NCI-H1436 (cell line): ENCODE data around the gene HOXD12.

Experiments used
- DNase-seq: peaks from one replicate; lab custom pipeline; 2025; lab: John Stamatoyannopoulos, UW

HOXD12 gene

DNA sequence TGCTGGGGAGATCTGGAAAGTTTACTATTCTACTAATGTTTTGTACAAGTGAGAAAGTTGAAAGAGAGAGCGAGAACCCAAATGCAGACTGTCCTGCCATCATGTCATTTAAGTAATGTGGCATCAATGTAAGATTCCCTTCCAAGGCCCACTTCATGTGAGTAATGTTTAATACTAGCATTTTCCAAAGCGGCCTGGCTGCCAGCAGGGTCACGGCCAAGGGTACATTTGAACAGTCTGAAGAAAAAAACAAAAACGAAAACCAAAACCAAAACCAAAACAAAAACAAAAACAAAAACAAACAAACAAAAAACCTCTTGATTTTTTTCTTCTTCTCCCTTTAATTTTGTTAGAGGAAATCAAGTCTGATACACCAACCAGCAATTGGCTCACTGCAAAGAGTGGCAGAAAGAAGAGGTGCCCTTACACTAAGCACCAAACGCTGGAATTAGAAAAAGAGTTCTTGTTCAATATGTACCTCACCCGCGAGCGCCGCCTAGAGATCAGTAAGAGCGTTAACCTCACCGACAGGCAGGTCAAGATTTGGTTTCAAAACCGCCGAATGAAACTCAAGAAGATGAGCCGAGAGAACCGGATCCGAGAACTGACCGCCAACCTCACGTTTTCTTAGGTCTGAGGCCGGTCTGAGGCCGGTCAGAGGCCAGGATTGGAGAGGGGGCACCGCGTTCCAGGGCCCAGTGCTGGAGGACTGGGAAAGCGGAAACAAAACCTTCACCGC lies 19.2 kb downstream of the HOXD12 start:
- DNase-seq, result no peak

DNA sequence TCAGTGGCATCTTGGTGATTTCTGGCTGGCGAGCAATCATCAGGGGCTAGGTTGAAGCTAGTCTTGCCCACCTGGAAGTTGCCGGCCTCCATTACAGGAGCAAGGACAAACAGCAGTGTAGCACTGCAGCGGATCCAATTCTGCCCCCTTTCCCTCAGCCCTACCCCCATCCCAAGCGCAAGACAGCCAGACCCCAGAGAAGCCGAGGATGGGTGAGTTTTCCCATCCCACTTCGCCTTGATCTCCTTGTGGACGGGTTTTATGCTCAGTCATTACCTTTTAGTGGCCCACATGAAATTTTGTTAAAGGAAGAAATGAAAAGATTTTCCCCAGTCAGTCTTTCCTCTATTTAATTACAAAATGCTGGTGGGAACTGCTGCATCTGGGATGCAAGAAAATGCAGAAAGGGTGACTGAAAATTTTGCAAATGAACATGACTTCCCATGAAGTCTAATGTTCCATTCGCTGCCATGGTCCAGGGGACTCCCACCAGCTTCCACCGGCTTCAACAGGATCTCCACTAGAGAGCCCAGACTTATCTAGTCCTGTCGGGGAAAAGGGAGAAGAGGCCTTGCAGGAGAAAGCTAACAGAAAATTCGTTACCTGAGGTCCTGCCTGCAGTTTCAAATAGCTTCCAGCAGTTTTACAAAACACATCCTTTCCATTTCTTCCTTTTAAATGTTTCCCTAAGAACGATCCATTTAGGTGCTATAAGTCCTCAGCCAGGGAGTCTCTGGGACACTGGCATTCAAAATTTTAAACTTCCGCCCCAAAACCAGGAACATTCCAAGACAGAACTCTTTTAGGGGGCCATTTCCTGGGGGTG lies 21.0 kb downstream of the HOXD12 start:
- no peak for DNase-seq

DNA sequence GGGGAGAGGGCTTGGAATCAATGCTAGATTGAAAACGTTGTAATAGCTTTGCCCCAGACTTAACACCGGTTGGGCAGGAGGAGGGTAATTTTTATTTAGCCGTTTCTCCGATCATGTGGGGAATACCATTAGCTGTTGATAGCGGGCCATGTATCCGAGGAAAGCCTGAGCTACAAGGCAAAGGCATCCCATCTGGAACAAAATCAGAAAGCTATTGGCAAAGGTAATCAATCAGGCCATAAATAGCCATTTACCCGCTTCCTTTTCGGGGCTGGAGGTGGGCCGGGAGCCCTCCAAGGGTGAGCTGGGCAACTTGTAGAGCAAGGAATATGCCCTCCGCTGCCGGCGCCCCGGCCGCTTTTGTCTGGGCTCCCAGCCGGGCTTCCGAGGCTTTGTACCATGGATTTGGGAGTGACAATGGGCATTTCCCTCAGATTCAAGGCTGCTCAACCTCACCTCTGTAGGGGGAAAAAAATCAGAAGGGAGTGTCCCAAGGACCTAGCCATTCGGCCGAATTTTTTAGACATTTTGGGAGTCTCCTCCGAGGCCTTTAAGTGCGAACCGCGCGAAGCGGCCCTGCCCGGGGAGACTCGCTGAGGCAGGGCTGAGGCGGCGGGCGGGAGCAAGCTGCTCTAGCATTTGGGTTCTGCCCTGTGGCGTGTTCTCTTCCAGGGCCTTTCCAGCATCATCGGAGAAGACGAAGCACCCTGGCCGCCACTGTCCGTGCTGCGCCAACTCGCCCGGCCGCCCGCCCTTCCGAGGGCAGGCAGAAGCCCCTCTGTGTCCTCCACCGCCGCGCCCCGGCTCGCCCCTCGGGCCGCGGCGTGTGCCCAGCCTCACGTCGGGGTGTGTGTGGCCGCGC lies 21.8 kb downstream of the HOXD12 start:
- no peak for DNase-seq

DNA sequence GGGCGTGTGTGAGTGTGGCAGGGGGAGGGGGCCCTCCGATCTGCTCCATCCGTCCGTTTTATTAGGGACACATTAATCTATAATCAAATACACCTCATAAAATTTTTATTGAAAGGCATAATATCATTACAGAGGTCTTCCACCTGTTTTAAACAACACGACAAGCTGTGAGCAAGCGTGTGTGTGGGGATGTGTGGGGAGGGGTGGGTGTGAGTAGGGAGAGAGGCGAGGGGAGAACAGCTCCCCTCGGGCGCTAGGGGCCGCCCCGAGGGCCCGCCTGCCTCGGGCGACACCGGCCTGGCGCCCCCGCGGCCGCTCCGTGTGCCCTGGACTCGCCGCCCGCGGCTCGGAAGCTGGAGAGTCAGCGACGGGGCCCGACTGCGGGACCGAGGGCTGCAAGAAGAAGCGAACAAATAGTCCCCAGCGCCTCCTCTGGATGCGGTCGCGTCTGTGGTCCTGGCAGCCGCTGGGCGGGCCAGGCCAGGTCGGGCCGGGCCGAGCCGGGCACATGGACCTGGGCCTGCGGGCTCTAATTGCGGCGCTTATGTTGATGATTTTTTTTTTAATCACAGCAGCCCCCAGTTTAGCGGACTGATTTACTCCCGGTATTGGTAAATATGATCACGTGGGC lies 22.6 kb downstream of the HOXD12 start:
- no peak for DNase-seq

DNA sequence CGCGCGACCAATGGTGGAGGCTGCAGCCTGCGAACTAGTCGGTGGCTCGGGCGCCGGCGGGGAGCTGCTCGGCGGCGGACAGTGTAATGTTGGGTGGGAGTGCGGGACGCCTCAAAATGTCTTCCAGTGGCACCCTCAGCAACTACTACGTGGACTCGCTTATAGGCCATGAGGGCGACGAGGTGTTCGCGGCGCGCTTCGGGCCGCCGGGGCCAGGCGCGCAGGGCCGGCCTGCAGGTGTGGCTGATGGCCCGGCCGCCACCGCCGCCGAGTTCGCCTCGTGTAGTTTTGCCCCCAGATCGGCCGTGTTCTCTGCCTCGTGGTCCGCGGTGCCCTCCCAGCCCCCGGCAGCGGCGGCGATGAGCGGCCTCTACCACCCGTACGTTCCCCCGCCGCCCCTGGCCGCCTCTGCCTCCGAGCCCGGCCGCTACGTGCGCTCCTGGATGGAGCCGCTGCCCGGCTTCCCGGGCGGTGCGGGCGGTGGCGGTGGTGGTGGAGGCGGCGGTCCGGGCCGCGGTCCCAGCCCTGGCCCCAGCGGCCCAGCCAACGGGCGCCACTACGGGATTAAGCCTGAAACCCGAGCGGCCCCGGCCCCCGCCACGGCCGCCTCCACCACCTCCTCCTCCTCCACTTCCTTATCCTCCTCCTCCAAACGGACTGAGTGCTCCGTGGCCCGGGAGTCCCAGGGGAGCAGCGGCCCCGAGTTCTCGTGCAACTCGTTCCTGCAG lies 23.3 kb downstream of the HOXD12 start, which contains the start of gene HOXD9:
Gene HOXD9 (plus strand): TSS at position 37 of the 728 bp plus-strand sequence. CDS start 50 bp downstream, at position 87.
- DNase-seq, result peak; percentile 33

DNA sequence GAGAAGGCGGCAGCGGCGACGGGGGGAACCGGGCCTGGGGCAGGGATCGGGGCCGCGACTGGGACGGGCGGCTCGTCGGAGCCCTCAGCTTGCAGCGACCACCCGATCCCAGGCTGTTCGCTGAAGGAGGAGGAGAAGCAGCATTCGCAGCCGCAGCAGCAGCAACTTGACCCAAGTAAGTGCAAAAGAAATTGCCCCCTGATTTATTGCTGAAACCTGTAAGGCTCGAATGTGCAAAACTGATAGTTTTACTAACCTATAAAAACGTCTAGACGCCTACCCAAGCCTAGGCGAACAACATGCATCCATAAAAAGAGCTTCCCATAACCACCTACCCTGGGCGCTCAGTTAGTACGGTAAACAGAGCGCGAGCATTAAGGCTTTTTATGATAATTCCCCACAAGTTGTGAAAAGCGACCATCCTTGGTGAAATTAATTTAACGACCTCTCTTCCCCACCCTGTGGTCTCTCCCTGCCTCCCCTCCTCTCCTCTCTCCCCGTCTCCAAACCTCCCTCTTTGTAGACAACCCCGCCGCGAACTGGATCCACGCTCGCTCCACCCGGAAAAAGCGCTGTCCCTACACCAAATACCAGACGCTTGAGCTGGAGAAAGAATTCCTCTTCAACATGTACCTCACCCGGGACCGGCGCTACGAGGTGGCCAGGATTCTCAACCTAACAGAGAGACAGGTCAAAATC lies 24.0 kb downstream of the HOXD12 start:
- no peak for DNase-seq

DNA sequence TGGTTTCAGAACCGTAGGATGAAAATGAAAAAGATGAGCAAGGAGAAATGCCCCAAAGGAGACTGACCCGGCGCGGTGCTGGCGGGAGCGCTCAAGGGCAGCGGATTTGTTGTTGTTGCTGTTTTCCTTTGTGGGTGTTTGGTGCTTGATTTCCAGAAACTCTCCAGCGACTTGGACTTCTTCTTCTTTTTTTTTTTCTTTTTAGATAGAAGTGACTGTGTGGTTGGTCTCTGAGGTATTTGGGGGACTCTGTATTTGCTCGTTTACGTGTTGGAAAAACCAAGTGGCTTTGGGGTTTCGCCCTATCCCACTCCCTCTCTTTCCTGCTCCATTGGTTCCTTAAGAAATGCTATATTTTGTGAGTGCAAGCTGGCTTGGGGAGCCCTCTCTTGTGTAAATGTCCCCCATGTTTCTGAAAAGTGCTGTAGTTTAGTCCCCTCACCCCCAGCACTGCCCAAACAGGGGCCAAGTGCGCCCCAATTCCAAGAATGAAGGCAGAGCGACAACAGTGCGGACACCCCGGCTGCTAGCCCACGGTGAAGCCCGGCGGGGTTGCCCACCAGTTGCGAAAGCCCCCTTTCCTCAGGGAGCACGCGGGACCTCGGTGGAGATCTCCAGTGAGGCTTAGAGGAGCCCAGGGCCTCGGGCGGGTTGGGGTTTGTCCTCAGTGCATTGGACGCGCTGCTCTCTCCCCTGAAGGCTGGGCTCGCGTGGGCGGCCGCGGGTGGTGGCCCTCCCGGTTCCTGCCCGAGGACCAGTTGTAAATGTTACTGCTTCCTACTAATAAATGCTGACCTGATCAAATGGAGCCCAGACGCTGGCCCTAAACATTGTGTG lies 24.7 kb downstream of the HOXD12 start:
- DNase-seq, result no peak

DNA sequence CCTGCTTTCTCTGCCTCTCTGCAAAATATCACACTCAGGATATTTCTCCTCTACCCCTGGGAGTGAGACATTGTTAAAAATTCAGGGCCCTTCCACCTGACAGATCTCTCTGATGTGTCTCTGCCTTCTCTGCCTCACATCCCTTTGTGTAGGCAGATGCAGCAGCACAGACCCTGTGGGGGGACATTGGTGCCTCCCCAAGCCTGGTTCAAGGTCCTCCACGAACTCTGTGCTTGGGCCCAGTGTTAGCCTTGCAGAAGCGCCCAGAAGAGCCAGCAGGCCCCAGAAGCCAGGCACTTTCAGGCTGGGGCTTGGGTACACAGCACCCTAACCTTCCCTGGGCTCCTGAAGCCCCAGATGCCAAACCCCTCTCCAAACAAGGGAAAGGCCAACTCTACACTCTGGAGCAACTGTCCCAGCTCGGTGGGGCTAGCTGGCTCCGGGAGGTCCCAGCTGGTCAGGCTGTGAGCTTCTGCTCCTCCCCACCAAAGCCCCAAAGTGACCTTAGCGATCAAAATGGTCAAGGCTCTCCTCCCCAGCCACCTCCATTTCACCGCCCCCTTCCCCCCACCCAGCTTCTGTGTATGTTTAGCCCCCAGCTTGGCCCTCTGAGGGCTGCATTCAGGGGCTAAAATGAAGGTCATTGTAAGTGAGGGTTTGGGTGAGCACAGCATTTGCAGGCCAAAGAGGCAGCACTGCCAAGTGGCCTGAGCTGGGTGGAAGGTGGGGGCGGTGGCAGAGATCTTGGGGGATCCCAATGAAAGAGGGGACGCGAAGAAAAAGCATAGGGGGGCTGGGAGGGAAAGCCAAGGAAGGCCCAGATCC lies 25.6 kb downstream of the HOXD12 start:
- DNase-seq, result no peak

DNA sequence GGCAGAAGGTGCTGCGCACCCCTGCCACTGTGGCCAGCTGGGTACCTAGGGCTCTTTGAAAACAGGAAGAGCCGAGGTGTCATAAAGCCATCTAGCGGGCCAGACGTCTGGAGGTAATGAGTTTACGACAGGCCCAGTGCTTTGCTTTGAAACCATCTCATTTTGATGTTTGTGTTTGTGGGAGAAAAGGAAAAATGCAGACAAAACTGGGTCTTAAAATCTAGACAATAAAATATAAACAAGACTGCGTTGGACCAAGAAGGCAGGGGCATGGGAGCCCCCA lies 26.1 kb downstream of the HOXD12 start:
- DNase-seq, result no peak

DNA sequence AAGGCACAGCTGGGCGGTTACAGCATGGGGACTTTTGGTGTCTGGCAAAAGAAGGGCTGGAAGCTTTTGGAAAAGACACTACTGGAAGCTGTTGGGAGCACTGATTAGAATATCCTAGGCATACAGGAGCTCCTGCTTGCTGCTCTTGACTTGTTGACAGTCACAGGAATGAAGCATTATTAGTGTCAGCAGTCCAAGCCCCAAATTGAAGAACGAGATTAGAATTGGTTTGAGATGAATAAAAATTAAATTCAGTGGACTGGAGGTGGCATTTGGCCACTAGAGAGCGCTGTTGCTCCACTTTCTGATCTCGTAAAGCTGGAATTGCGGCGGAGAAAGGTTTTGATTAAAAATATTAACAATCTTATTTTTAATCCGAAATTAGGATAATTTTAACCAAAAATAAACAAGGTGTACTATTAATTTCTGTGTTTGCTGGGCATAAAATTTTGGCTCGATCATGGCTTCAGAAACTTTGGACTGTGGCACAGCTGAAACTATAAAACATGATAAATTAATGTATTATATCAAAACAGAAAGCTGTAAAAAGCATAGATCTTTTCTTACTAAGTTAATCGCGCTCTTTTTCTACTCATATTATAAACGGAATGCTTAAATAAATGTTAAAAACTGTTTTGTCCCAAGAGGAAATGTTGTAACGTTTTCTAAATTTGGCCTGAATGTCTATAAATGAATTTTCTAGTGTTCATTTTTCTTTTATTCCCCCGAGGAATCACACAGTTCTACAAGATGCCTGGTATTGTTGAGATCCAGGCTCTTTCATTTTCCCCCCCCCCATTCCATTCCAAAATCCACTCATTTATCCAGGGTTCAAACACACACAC lies 27.6 kb downstream of the HOXD12 start:
- peak; percentile 58 for DNase-seq

DNA sequence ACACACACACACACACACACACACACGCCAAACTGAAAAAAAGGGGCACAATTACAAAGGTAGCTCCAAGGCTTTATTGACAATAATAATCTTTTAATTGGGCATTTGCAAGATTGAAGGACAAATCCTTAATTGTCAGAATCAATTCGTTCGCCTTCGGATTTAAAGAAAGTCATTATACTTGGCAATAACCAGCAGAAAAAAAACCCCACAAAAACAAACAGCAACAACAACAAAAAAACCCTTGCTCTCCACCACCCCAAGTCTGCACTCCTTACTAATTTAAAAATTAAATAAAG lies 28.1 kb downstream of the HOXD12 start:
- no peak for DNase-seq

DNA sequence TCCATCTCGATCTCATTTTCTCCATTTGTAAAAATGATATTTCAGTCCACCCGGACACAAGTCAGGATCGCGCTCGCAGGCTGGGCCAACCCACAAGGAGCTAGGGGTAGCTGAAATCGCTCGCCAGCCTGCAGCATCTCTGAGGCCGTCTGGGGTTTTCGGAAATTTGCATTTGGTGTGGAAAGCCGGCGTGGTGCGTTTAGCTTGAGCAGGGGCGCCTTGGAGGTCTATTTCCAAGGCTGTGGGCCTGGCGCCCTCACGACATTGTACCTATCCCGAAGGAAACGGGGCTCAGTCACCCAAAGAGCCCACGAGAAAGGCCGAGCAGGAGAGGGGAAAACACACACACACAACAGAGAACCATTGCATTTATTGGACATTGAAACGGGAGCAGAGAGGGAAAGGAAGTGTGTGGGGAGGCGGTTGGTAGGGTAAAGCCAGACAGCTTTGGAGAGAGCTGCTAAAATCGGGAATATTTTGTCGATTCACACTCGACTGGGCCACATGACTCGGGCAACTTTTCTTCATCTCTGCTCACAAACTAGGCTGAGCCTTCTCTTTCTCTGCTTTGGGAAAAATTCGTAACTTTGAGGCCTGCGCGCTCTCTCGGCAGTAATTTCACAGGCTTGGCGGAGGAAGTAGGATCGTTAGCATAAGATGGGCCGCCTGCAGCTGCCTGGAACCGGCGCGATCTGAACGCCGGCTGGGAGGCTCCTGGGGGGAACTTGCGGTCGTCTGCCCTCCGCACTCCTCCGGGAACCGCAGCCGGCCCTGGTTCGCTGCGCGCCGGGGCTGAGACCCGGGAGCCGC lies 28.8 kb downstream of the HOXD12 start:
- DNase-seq, result no peak

DNA sequence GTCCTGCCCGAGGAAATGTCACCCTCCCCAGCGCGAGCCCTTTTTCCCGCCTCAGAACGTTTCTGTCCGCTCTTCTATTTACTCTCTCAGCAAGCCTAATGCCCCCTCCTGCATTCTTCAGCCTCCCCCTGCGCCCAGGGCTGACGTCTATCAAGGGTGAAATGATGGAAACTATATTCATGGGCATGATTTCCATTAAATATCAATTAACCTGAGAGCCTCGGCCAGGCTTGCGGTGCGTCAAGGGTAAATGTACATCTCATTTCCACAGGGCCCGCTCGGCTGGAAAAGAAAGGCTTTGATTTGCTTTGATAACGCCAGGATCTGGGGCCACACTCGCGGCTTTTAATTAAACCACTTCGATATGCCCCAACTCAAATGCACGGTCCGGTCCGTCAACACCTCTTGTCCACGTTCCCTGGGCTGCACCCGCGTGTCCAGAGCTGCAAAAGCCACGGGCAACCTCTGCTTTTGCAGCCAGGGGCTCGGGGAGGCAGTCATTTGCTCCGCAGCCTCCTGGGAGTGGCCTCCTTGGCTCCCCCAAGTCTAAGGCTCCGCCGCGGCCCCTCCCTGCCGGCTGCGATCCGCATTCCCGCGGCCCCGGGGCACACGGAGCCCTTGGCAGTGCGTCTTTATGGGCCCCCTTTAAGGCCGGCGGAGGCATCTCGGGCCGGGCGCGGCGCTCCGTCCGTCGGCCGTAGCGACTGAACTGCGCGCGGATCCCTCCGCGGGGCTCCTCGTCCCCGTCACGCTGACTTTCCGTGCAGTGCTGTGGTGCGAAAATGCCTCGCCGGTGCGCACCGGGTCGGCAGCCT lies 29.6 kb downstream of the HOXD12 start, which contains the start of gene HOXD8:
Gene HOXD8 (plus strand): TSS at position 724 of the 815 bp plus-strand sequence. CDS start 662 bp downstream, outside the sequence.
- peak; percentile 76 for DNase-seq

DNA sequence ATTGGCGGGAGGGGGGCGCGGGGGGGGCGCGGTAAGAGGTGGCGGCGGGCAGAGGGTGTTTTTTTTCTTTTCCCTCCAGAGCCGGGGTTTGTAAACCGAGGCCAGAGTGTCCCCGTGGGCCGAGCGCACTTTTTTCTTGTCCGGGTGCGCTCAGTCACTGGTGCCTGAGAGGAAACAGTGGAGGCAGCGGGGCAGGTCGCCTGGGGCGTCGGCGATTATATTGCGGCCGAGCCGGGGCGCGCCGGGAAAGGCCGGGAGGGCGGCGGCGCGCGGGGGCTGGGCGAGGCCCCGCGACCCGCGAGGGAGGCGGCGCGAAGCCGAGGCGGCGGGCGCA lies 30.2 kb downstream of the HOXD12 start:
- peak; percentile 65 for DNase-seq

DNA sequence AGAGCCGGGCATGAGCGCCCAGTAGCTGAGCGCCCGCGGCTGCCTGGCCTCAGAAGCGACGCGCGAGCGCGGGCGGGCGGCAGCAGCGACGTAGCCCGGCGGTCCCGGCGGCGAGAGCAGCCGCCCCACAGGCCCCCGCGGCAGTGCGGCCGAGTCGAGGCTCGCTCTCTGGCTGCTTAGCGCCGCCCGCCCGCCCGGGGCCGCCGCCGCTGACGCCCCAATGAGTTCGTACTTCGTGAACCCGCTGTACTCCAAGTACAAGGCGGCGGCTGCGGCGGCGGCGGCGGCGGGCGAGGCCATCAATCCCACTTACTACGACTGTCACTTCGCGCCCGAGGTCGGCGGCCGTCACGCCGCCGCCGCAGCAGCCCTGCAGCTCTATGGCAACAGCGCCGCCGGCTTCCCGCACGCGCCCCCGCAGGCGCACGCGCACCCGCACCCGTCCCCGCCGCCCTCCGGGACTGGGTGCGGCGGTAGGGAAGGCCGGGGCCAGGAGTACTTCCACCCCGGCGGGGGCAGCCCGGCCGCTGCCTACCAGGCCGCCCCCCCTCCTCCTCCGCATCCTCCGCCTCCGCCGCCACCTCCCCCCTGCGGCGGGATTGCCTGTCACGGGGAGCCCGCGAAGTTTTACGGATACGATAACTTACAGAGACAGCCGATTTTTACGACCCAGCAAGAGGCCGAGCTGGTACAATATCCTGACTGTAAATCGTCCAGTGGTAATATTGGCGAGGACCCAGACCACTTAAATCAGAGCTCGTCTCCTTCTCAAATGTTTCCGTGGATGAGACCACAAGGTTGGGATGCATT lies 30.8 kb downstream of the HOXD12 start:
- peak; percentile 48 for DNase-seq
